ENCODE data around the gene ITGAX. TPM values are rescaled to one million over a fixed set of nuclear protein-coding genes. Genes with fewer than 3 reads are reported as not detected.
A peak's percentile ranks its signal among the peaks of the same experiment; 100 is the strongest.
"Not testable (repeated sequence)": the region's sequence is repeated elsewhere in the genome, so short reads cannot be mapped to it uniquely, and the experiment has no call there.

The ITGAX gene
- under 0.01 TPM in 2 replicates for total RNA-seq
- polyA plus RNA-seq: not detected in 2 replicates
- polyA plus RNA-seq (2012): not detected in 2 replicates
- not detected in 2 replicates for polyA minus RNA-seq (ENCODE audit: low replicate concordance)

- Histone ChIP-seq H4K20me1 (ENCODE audit: control insufficient read depth, extremely low read depth, insufficient read depth, low read length) (no peaks in the 10 kb centered on the region), H3K36me3 (ENCODE audit: control insufficient read depth, insufficient read depth, low read length) (no peaks in the 10 kb centered on the region), H3K9ac (ENCODE audit: insufficient read depth, low read length) (no peak within 1 kb of the TSS), H2AFZ (ENCODE audit: low read length) (no peak within 1 kb of the TSS), H3K4me3 (replicated peaks in 1 of 4; ENCODE audit: control extremely low read depth in 1 of 4, insufficient read depth in 1 of 4, low read depth in 3 of 4, low read length in 4 of 4) (no peak within 1 kb of the TSS), H3K27ac (ENCODE audit: insufficient read depth, low read length) (no peak within 1 kb of the TSS), H3K9me3 (ENCODE audit: control insufficient read depth, insufficient read depth, low read depth, low read length) (no peaks in the 10 kb centered on the region), H3K4me1 (ENCODE audit: control insufficient read depth, extremely low read depth, insufficient read depth, low read length) (no peaks in the 10 kb centered on the region), H3K27me3 (ENCODE audit: control insufficient read depth, insufficient read depth, low read length) (no peaks in the 10 kb centered on the region), H3K79me2 (ENCODE audit: control insufficient read depth, insufficient read depth, low read length) (no peaks in the 10 kb centered on the region), H3K4me2 (ENCODE audit: extremely low read depth, insufficient read depth, low read length) (no peak within 1 kb of the TSS)
- DNase-seq (ENCODE audit: low read depth in 2 of 2): peak; percentile 3 to 8
- TF ChIP-seq CTCF (conservative IDR thresholded peaks at IDR 0.05 in 1 of 2, IDR thresholded peaks at IDR 0.05 in 1 of 2; ENCODE audit: low read depth in 1 of 2, low read length in 2 of 2) (no peak), EZH2 (IDR thresholded peaks at IDR 0.05; ENCODE audit: low read length, missing control alignments) (no peak)
These were observed at the start of gene ITGAX for GRCh38 chr16:31354394-31355291. Gene ITGAX (plus strand): TSS chr16:31355176. CDS start chr16:31355255, 79 bp downstream.

- Histone ChIP-seq H3K4me3 (replicated peaks in 1 of 4; ENCODE audit: control extremely low read depth in 1 of 4, insufficient read depth in 1 of 4, low read depth in 3 of 4, low read length in 4 of 4) (no peak overlapping the region), H3K9ac (ENCODE audit: insufficient read depth, low read length) (no peak overlapping the region), H3K9me3 (ENCODE audit: control insufficient read depth, insufficient read depth, low read depth, low read length) (no peaks in the 10 kb centered on the region), H3K79me2 (ENCODE audit: control insufficient read depth, insufficient read depth, low read length) (no peaks in the 10 kb centered on the region), H2AFZ (ENCODE audit: low read length) (no peak overlapping the region), H3K27me3 (ENCODE audit: control insufficient read depth, insufficient read depth, low read length) (no peaks in the 10 kb centered on the region), H3K4me1 (ENCODE audit: control insufficient read depth, extremely low read depth, insufficient read depth, low read length) (no peaks in the 10 kb centered on the region), H4K20me1 (ENCODE audit: control insufficient read depth, extremely low read depth, insufficient read depth, low read length) (no peaks in the 10 kb centered on the region), H3K4me2 (ENCODE audit: extremely low read depth, insufficient read depth, low read length) (no peak overlapping the region), H3K27ac (ENCODE audit: insufficient read depth, low read length) (no peak overlapping the region), H3K36me3 (ENCODE audit: control insufficient read depth, insufficient read depth, low read length) (no peaks in the 10 kb centered on the region)
- no peak for DNase-seq (ENCODE audit: low read depth in 2 of 2)
- TF ChIP-seq EZH2 (IDR thresholded peaks at IDR 0.05; ENCODE audit: low read length, missing control alignments) (no peak), CTCF (conservative IDR thresholded peaks at IDR 0.05 in 1 of 2, IDR thresholded peaks at IDR 0.05 in 1 of 2; ENCODE audit: low read depth in 1 of 2, low read length in 2 of 2) (no peak)
These were observed 49.8 kb upstream of the ITGAX start for GRCh38 chr16:31305219-31305618.

GRCh38 chr16:31308381-31308780 is 46.6 kb upstream of the ITGAX start:
- not testable (repeated sequence) for H3K4me2 ChIP-seq (ENCODE audit: extremely low read depth, insufficient read depth, low read length); H3K36me3 ChIP-seq (ENCODE audit: control insufficient read depth, insufficient read depth, low read length); H4K20me1 ChIP-seq (ENCODE audit: control insufficient read depth, extremely low read depth, insufficient read depth, low read length); H3K4me3 ChIP-seq (replicated peaks in 1 of 4; ENCODE audit: control extremely low read depth in 1 of 4, insufficient read depth in 1 of 4, low read depth in 3 of 4, low read length in 4 of 4); H3K9ac ChIP-seq (ENCODE audit: insufficient read depth, low read length); H3K9me3 ChIP-seq (ENCODE audit: control insufficient read depth, insufficient read depth, low read depth, low read length); H2AFZ ChIP-seq (ENCODE audit: low read length); H3K4me1 ChIP-seq (ENCODE audit: control insufficient read depth, extremely low read depth, insufficient read depth, low read length); H3K27me3 ChIP-seq (ENCODE audit: control insufficient read depth, insufficient read depth, low read length); H3K27ac ChIP-seq (ENCODE audit: insufficient read depth, low read length); H3K79me2 ChIP-seq (ENCODE audit: control insufficient read depth, insufficient read depth, low read length); DNase-seq (ENCODE audit: low read depth in 2 of 2)
